GM21576 (cell line): ENCODE data around the gene TRAPPC6A.

Source experiments
- ATAC-seq: cut with Tn5 transposase; IDR thresholded peaks from one replicate; pipeline ENCODE4 v1.9.1; 2021; ENCODE audit warnings: mild to moderate bottlenecking, moderate library complexity; ENCODE audit not compliant: unreplicated experiment

The TRAPPC6A gene, protein sequence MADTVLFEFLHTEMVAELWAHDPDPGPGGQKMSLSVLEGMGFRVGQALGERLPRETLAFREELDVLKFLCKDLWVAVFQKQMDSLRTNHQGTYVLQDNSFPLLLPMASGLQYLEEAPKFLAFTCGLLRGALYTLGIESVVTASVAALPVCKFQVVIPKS

DNA sequence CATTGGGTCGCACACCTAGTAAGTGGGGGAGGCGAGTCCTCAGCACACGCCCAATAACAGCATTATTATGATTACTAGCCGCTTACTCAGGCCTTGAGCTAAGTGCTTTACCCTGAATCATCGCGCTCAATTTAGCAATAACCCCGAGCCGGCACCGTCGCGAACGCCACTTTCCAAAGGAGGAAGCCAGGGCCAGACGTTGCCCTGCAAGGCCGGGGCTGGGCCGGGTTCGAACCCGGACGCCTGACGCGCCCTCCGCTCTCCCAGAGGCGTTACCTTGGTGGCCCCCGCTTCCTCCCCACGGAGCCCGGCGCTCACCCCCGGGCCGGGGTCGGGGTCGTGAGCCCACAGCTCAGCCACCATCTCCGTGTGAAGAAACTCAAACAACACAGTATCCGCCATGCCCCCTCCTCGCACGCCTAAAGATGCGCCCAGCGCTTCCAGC lies at the start of gene TRAPPC6A:
TSS of gene TRAPPC6A (minus strand) at position 421 of the 445 bp plus-strand sequence. CDS start at position 402, 19 bp downstream.
- ATAC-seq: peak; percentile 4

DNA sequence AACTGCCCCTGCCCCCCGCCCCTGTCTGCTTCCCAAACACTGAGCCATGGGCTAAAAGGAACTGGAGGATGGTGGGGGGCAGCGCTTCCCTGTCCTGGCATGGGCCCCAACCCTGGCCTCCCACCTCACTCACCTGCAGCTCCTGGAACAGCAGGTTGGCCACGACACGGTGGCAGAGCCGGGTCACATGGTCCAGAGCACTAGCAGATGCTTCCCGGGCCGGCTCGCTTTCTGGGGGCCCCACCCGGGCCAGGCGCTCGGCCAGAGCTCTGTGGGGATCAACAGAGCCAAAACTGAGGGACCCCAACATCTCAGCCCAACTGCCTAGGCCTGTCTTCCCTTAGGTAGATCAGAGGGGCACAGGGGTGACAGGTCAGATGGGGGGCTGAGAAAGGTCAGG lies 46.6 kb upstream of the TRAPPC6A start:
- ATAC-seq: no peak

DNA sequence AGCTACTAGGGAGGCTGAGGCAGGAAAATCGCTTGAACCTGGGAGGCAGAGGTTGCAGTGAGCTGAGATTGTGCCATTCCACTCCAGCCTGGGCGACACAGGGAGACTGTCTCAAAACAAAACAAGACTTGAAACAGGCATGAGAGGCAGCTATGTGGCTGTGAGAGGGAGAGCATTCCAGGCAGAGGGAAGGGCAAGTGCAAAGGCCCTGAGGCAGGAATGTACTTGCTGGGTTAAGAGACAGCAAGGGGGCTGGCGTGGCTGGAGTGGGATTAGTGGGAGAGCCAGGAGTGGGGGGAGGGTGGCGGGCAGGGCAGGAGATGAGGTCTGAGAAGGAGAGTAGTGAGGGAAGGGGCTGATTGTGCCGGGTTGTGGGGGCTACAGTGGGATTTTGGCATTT lies 45.8 kb upstream of the TRAPPC6A start:
- ATAC-seq: no peak

DNA sequence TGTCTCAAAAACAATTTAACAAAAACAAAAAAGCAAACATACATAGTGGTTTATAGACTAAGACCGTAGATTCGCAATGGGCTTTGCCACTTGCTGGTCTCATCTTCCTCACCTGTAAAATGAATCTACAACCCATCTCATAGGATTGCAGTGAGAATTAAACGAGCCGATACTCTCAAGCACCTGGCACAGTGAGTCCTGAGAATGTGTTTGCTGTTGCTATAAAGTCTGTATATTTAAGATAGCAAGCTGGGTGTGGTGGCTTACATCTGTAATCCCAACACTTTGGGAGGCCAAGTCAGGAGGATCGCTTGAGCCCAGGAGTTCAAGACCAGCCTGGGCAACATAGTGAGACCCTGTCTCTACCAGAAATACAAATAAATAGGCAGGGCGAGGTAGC lies 44.7 kb upstream of the TRAPPC6A start:
- no peak for ATAC-seq

DNA sequence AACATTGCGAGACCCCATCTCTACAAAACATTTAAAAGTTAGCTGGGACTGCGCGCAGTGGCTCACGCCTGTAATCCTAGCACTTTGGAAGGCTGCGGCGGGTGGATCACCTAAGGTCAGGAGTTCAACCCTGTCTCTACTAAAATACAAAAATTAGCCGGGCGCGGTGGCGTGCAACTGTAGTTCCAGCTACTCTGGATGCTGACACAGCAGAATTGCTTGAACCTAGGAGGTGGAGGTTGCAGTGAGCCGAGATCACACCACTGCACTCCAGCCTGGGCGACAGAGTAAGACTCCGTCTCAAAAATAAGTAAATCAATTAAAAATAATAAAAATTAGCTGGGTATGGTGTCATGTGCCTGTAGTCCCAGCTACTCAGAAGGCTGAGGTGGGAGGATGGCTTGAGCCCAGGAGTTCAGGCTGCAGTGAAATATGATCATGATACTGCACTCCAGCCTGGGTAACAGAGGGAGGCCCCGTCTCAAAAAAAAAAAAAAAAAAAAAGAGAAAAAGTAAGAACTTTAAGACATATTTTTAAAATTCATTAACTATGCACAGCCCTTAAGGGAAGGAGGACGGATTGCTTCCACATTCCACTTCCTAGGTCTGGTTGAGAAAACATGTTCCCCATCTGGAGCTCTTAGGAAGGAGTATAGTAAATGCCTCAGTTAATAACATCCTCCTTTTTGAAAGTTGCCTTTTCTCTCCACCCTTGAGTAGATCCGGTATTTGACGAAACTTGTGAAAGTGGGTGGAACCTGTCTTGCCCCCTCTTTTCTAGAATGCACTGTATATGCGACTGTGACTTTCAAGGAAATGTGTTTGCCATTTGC lies 41.1 kb upstream of the TRAPPC6A start:
- no peak for ATAC-seq

DNA sequence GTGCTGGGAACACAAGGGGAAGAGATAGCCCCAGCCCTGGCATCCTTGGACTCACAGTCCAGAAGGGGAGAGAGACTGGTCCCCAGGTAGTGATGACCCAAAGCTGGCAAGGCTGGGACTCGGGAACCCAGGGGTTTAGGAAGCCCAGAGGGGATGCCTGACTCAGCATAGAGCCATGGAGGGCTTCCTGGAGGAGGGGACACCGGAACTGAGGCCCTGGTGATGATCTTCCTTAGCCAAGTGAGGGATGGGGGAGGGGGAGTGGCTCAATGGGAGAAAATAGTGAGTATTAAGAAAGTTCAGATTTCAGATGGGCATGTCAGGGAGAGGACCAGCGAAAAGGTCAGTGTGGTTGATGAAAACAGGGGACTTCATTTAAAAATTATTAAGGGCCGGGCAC lies 40.4 kb upstream of the TRAPPC6A start:
- ATAC-seq: no peak

DNA sequence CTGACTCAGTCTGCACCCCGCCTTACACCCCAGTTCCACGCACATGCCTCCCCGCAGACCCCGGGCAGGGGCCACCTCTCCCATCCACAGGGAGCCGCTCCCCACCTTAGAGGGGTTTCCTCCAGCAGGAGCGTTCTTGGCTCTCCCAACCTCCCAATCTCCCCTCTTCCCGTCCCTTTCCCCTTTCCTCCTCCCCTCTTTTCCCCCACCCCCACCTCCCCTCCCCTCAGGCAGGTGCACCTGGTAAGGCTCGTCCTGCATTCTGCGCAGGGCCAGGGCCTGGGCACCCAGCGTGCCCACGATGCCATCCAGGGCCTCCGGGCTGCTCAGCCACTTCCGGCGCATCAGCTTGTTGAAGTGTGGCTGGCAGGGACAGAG lies 39.9 kb upstream of the TRAPPC6A start:
- no peak for ATAC-seq

DNA sequence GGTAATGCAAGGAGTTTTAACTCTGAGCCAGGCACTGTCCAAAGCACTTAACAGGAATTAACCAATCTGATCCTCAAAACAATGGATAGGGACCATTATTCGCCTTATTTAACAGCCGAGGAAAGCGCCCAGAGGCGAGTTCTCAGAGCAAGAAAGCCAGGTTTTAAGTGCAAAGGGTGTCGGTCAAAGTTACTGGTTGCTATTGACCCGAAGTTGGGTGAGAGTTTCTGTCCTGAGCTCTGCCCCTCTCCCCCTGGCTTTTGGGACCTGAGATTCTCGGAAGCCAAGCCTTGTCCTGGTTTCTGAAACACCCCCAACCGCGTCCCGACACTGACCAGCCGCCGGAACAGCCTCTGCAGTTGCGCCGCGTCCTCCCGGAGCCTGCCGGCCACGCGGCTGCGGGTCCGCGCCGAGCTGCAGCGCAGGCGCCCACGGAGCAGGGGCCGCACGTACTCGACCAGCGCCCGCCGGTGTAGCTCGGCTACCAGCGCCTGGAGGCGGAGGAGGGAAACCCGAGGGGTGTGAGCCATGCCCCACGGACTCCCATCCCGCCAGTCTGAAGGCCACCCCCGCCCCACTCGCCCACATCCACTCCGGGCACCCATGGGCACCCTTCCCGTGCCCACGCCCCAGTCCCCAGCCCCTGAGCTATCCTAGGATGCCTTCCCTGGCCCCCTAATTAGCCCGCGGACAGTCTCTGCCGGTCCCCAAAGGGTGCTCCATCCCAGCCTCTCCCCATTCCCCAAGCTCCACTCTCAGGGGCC lies 39.3 kb upstream of the TRAPPC6A start:
- no peak for ATAC-seq

DNA sequence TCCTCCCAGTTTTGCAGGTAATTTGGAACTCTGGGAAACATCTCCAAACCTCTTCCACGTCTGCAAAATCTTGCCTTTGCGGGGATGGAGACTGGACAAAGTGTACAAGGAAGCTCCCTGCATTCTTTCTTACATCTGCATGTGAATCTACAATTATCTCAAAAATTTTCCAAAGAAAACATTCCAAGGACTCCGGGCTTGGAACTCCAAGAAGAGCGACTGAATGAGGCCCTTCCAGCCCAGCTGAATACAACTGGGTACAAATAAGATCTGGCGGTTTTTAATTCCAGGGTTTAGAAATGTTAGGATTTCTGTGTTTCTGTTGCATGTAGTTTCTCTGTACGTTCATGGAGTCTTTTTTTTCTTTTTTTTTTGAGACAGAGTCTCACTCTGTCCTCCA lies 38.6 kb upstream of the TRAPPC6A start:
- ATAC-seq: no peak

DNA sequence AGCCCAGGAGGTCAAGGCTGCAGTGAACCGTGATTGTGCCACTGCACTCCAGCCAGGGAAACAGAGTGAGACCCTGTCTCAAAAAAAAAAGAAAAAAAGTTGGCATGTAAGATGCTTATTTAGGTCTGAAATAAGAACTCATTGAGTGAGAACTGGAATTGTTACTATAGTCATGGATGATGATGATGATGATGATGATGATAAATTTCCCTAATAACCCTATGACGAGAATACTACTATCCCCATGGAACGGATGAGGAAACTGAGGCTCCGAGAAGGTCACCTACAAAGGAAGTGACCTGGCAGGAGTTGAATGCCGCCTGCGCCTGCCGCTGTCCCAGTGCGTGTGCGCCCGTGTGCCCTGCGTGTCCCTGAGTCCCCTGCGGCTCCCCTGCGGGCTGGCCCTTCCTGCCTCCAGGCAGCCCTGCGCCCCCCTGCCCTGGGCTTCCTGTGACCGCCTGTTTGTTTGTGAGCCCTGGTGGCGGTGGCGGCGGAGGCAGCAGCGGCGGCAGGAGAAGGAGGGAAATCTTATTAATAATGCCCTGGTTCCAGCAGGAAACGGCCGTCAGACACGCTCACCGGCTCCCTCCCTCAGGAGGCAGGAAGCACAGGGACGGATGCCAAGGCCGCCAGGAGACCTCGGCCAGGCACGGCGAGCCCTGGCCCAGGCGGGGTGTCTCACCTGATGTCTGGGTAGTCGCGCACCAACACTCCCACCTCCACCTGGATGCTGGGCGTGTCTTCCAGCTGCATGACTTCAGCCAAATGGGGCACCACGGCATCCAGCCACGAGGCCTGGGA lies 37.6 kb upstream of the TRAPPC6A start:
- no peak for ATAC-seq

DNA sequence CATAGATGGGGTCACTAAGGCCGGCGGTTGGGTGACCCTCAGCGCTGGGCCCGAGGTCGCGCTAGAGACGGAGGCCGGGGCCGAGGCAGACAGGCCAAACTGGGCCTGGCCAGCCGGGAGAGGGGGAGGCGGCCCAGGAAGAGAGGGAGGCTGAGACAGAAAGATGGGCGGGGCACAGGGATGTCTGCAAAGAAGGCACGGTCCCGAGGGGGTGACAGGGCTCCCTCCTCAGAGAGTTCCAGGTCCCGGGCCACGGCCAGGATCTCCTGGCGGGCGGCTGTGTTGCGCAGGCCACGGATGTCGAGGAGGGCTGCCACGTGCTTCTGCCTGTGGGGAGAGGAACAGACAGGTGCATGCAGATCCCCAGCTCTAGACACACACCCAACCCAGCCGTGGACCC lies 35.0 kb upstream of the TRAPPC6A start:
- no peak for ATAC-seq

DNA sequence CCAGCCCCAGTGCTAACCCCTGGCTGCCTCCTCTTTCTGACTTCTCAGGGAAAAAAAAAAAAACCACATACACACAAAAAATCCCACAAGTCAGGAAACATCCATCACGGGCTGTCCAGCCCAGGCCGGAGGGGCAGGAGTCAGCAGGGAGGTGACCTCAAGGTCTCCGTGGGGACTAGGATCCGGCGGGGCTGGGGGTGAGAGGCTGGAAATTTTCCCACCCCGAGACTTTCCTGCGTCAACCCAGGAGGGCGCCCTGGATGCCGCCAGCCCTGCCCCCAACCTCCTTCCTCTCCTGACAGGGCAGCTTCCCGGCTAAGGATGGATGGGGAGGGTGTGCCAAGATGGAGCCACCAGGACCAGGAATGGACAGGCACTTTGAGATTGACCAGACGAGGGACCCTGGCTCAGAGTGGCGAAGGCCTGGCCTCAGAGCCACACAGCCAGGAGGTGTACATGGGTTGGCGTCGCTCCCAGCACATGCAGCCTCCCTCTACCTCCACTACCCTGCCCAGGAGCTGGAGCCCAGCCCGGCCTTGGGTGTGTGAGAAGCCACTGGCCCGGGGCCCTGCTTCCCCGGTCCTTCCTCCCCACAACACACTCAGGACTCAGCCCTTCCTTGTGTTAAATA lies 33.8 kb upstream of the TRAPPC6A start:
- ATAC-seq: no peak

DNA sequence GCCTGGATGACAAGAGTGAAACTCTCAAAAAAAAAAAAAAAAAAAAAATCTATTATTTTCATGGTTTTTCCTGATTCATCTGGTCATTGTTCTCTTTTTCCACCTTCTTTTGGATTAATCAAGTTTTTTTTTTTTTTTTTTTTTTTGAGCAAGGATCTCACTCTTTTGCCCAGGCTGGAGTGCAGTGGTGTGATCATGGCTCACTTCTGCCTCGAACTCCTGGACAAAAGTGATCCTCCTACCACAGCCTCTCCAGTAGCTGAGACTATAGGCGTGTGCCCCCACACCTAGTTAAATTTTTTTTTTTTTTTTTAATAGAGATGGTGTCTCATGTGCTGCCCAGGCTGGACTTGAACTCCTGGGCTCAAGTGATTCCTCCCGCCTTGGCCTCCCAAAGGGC lies 28.3 kb upstream of the TRAPPC6A start:
- no peak for ATAC-seq

DNA sequence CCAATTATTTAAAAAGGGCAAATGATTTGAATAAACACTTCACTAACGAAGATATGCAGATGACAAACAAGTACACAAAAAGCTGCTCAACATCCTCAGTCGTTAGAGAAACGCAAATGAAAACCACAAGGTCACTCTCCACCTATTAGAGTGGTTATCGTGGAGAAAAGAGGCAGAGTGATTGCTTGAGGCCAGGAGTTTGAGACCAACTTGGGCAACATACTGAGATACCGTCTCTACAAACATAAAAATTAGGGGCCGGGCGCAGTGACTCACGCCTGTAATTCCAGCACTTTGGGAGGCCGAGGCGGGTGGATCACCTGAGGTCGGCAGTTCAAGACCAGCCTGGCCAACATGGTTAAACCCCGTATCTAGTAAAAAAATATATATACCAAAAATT lies 27.8 kb upstream of the TRAPPC6A start:
- ATAC-seq: no peak

DNA sequence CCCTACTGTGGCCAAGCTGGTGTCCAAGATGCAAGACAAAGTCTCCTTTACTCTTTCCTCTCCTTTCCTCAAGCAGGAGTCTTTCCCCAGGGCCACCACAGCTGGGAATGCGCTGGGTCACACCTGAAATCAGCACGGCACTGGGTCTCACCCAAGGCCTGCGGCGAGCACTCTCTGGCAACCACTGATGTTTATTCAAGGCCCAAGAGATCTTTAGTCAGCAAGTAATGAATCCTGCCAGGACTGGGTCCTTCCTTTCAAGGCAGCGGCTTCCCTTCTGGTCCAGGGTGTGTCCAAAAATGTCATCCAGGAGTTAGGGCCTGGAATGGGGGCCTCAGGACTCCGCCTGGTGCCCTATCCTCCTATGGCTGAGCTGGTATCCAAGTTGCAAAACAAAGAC lies 24.6 kb upstream of the TRAPPC6A start:
- ATAC-seq: no peak

DNA sequence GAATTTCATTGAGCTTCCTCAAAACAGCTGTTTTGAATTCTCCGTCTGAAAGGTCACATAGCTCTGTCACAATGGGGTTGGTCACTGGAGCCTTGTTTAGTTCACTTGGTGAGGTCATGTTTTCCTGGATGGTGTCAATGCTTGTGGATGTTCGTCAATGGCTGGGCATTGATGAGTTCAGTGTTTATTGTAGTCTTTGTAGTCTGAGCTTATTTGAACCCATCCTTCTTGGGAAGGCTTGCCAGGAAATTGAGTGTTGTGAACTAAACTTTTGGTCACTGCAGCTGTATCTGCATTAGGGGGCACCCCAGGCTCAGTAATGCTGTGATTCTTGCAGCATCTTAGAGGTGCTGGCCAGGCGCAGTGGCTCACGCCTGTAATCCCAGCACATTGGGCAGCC lies 22.5 kb upstream of the TRAPPC6A start:
- ATAC-seq: no peak

DNA sequence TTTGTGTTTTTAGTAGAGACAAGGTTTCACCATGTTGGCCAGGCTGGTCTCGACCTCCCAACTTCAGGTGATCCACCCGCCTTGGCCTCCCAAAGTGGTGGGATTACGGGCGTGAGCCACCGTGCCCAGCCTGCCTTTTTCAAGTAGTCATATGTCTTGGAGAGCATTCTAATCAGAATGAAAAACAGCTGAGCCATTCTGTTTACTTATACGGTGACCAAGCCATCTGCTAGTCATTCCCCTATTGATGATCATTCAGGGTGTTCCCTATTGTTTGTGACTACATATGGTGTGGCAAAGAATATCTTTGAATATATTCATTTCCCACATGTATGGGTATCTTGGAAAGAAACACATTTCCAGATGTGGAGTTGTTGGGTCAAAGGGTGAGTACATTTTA lies 17.7 kb upstream of the TRAPPC6A start:
- no peak for ATAC-seq

DNA sequence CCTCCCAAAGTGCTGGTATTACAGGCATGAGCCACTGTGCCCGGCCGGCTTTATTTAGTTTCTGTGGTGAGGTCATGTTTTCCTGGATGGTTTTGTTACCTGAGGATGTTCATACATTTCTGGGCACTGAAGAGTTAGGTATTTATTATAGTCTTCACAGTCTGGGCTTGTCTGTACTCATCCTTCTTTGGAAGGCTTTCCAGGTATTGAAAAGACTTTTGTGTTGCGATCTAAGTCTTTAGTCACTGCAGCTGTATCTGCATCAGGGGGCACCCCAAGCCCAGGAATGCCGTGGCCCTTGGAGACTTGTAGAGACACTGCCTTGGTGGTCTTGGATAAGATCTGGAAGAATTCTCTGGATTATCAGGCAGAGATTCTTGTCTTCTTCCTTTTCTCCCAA lies 13.3 kb upstream of the TRAPPC6A start:
- no peak for ATAC-seq

DNA sequence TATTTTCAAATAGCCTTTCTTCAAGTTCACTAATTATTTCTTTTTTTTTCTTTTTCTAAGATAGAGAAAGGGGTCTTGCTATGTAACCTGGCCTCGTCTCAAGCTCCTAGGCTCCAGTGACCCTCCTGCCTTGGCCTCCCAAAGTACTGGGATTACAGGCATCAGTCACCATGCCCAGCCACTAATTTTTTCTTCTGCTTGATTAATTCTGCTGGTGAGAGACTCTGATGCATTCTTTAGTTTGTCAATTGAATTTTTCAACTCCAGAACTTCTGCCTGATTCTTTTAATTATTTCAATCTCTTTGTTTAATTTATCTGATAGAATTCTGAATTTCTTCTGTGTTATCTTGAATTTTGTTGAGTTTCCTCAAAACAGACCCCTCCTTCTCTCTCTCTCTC lies 11.9 kb upstream of the TRAPPC6A start:
- ATAC-seq: no peak

DNA sequence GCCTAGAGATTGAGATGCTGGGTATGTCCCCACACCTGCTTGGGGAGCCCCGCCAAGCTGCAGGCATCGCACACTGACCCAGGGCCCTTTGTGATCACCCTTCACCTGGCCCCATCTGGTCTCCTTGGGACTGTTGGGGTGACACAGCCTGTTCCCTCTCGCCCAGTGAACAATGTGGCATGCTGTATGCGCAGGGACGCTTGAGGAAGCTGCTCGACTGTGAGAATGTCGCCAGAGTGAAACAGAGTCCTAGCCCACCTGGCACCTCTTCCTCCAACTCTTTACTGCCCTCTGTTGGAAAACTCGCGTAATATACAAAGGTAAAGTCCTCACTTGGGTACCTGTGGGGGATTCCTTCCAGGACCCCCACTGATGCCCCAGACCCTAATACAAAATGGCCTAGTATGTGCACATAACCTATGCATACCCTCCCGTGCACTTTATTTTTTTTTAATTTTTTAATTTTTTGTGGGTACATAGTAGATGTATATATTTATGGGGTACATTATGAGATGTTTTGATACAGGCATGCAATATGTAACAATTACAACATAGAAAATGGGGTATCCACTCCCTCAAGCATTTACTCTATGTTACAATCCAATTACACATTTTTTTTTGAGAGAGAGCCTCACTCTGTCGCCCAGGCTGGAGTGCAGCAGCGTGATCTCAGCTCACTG lies 9.5 kb upstream of the TRAPPC6A start:
- ATAC-seq: no peak
